NCI-H82 (cell line): ENCODE measurements around the gene G6PC1.
"Not testable (repeated sequence)": the region's sequence is repeated elsewhere in the genome, so short reads cannot be mapped to it uniquely, and the experiment has no call there.

Experiments
- DNase-seq: peaks from one replicate; lab custom pipeline; 2025; lab: John Stamatoyannopoulos, UW

Gene G6PC1

DNA sequence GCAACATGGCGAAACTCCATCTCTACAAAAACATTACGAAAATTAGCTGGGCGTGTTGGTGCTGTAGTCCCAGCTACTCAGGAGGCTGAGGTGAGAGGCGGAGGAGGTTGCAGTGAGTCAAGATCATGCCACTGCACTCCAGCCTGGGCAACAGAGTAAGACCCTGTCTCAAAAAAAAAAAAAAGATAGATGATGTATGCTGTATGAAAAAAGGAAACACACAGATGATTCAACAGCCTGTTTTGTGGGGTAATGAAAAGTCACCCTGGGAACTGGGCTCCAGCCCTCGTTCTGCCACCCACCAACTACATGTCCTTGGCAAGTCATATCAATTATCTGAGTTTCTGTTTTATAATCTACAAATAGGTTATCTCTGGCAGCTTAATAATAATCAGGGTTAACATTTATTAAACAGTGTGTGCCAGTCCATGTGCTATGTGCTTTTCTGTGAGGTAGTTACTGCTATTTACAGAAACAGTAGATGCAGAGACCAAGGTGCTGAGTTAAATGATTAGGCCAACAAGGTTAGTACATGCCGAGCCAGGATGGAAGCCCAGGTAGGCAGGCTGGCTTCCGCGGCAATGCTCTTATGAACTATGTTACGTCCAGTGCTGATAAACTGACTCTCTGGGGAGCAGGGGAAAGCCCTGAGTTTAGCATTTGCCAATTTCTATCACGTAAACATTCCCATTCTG, 1.1 kb downstream of the G6PC1 start:
- DNase-seq: no peak

DNA sequence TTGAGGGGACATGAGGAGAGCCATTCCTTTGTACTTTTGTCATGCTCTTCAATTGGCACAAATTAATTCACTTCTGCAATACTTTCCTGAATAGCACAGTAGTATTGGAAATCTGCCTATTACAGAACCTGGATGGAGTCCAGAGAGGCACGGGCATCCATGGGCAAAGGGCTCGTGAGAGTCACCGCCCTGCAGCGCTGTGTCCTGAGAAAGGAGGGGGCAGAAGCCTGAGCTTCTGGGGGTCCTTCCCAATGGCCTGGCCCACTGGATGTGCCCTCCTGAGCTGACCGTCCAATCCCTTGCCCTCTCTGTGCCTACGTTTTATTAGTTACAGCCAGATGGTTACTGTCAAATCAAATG, 3.5 kb downstream of the G6PC1 start:
- no peak for DNase-seq

DNA sequence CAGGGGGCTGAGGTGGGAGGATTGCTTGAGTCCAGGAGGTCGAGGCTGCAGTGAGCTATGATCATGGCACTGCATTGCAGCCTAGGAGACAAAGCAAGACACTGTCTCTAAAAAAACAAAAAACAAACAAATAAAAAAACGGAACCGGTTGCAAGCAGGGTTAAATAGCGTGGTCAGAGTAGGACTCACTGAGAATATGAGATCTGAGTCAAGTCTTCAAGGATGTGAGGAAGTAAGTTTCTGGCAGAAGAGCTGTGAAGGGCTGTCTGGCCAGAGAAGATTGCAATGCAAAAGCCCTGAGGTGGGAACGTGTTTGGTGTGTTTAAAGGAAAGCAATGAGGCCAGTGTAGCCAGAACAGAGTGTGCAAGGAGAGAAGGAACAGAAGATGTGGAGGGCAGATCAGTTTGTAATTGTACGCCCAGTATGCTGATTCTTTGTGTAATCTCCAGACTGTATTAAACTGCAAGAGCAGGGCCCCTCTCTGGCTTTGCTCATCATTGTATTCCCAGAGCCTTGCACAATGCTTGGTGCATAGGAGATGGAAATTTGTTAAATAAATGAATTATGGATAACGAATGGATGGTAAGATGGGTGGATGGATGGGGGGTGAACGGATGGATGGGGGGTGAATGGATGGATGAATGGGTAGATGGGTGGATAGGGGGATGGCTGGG, 6.3 kb downstream of the G6PC1 start:
- DNase-seq: no peak

GRCh38 chr17:42908872-42909700, 8.5 kb downstream of the G6PC1 start:
- DNase-seq: no peak

GRCh38 chr17:42913522-42913921, 12.9 kb downstream of the G6PC1 start:
- DNase-seq: no peak

- DNase-seq: no peak
Observed at GRCh38 chr17:42913981-42914617, 13.5 kb downstream of the G6PC1 start.

- DNase-seq: not testable (repeated sequence)
Observed at GRCh38 chr17:42915288-42915687, 14.7 kb downstream of the G6PC1 start.

DNA sequence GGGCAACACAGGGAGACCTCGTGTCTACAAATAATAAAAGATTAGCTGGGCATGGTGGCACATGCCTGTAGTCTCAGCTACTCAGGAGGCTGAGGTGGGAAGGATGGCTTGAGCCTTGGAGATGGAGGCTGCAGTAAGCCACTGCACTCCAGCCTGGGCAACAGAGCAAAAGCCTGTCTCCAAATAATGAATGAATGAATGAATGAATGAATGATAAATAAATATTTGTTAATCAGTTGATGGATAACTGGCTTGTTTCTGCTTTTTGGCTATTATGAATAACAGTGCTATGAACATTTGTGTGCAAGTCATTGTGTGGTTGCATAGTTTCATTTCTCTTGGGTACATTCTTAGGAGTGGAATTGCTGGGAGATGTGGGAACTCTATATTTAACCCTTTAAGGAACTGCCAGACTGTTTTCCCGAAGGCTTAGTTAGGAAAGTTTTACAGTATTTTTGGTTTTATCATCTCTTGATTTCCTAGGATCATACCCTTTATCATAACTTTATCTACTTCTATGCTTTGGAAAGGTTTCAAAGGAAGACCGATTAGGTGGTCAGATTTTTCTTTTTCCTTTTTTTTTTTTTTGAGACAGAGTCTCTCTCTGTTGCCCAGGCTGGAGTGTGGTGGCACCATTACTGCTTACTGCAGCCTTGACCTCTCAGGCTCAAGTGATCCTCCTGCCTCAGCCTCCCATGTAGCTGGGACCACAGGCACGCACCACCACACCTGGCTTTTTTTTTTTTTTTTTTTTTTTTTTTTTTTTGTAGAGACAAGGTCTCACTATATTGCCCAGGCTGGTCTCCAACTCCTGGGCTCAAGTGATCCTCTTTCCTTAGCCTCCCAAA, 16.0 kb downstream of the G6PC1 start:
- DNase-seq: not testable (repeated sequence)

GRCh38 chr17:42917236-42917603, 16.6 kb downstream of the G6PC1 start:
- DNase-seq: no peak

DNA sequence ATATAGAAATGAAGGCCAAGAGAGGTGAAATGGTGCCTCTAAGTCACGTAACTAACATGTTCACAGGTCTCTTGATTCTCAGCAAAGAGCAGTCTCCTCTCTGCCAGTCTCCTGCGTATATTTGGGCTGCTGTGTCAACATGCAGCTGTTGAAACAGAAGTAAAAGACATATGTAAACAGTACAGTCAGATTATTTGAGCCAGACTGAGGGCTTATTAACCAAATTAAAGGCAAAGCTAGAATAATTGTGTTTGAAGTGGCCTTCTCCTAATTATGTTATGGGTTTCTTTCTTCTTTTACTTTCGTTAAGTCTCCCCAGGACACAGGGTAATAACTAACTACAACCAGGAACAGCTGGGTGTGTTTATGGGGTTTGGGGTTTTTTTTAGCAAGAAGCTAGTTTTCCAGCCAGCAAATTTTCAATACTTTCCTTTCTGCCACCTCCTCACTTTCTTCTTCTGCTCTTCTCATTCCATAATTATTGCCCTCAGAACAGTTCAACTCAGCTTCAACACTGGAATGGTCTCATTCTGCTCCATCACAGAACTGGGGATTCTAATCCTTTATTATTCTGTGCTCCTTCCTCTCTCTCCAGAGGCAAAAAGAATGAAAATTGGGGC, 18.4 kb downstream of the G6PC1 start:
- DNase-seq: no peak

GRCh38 chr17:42919522-42920077, 19.0 kb downstream of the G6PC1 start:
- DNase-seq: peak; percentile 81

- peak; percentile 81 for DNase-seq
Observed at GRCh38 chr17:42920106-42920900, 19.7 kb downstream of the G6PC1 start.

DNA sequence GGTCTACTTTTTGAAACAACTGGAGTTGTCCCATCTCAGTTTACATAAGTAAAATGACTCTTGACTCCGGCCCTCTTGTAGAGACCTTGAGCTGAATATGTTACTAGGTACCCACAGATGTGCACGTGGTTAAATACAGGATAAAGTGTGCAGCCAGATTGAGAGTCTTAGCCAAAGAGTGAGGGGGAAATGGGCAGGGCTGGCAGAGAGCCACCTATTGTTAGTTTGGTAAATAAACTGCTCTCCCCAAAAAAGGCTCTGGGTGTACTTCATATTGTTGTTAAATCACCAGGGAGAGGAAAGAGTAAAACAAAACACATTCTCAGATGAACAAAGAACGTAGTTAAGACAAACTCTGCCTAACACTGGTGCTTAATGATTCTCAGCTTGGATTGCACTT, 20.3 kb downstream of the G6PC1 start:
- DNase-seq: peak; percentile 51

DNA sequence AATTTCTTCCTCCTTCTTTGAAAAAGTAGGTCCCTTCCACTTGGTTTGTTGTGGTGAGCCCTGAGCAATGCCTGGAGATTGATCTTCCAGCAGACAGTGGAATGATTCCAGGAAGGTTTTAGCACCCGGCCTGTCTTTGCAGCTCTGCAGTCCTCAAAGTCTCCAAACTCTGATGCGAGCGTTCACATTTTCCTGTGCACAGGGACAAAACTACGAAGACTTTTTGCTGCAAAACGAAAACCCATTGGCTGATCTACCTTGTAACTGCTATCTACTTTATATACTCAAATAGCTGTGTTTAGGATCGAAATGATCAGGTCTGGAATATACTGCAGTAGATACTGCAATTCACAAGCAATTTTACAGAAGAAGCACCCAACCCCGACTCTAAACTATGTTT, 21.7 kb downstream of the G6PC1 start:
- no peak for DNase-seq

- DNase-seq: not testable (repeated sequence)
Observed at GRCh38 chr17:42923472-42923871, 22.9 kb downstream of the G6PC1 start.

GRCh38 chr17:42924891-42925290, 24.3 kb downstream of the G6PC1 start:
- DNase-seq: no peak

GRCh38 chr17:42928714-42929496, 28.3 kb downstream of the G6PC1 start:
- peak; percentile 73 for DNase-seq

GRCh38 chr17:42929497-42929844, 28.9 kb downstream of the G6PC1 start:
- no peak for DNase-seq
